Measurements from ENCODE around the gene OXA1L.

DNA sequence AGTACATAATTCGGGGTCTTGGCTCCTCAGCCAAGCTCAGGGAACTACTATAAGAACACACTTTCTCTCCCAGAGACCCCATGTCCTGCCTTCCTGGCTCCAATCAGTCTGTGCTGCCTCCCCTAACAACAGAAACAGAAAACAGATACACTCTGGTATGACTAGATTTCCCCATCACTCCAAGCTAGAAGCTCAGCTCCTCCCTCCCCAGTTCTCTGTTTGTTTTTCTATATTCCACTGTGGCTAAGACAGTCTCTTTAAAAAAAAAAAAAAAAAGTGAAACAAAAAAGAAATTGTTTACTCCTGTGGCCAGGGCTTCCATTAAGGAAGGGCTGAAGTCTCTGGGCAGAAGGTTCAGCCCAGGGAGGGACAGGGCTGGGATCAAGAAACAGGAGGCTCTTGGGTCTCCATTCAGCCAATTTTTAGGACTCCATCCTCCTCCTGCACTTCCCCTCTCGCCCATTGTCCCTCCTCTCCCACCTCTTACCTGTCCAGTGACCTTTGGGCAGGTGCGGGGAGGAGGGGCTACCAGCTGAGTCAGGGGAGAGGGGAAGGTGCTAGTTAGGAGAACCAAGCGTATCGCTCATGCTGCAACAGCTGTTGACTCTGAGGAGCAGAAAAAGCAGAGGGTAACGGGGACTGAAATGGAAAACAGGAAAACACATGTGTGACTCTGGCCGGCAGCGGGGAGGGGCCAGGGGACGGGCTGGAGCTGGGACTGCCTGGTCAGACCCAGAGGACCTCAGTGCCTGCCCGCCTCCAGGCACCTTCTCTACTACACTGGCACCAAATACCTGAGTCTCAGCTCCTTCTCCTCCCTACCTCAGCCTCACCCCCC is 52.9 kb downstream of the OXA1L start:
- no peak for TF ChIP-seq POLR2A (IDR thresholded peaks at IDR 0.05)
- no peak for TF ChIP-seq CTCF (IDR thresholded peaks at IDR 0.05)
